ENCODE data around the gene NT5DC4. TPM values are rescaled to one million over a fixed set of nuclear protein-coding genes. Genes with fewer than 3 reads are reported as not detected.

NT5DC4 gene
- total RNA-seq, 1 experiment from 2014 or later: 0.04 TPM

DNA sequence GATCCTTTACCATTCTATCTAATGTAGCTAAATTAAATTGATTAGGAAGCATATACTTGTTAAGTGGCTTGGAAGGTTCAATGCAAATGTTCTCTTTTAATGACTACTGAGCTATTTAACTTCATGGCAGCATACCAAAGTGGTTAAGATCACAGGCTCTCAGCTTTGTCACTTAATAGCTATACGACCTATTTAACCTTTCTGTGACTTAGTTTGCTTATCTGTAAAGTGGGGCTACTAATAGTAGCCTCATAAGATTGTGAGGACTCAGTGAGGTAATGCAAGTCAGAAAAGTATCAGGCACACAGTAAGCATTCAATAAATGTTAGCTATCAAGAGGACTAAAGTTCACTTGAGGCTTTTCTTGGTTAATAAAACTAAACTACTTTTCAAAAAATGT, 39.3 kb downstream of the NT5DC4 start:
- TF ChIP-seq EZH2 (IDR thresholded peaks at IDR 0.05; ENCODE audit: low read length, unreplicated experiment) (no peak), EZH2phosphoT487 (IDR thresholded peaks at IDR 0.05; ENCODE audit: borderline replicate concordance, low read length) (no peak), CTCF (conservative IDR thresholded peaks at IDR 0.05; ENCODE audit: low read depth, low read length) (no peak)
- H2AFZ ChIP-seq (ENCODE audit: low read length): no peak overlapping the region
- peaks cover 25% of the 10 kb centered on the region for H3K4me1 ChIP-seq (ENCODE audit: insufficient read depth, low read length)
- ChIA-PET CTCF (no interaction called here), POLR2A (ENCODE audit: unreplicated experiment) (no interaction called here)
- H3K36me3 ChIP-seq (ENCODE audit: low read depth, low read length): peaks cover 64% of the 10 kb centered on the region
- no peaks in the 10 kb centered on the region for H3K9me3 ChIP-seq (ENCODE audit: low read length)
- H3K9ac ChIP-seq (ENCODE audit: low read length): no peak overlapping the region
- no TSS peak for BruUV-seq (replicated peaks)
- DNase-seq (no peak), ATAC-seq (no peak)
- peaks cover 80% of the 10 kb centered on the region for H3K79me2 ChIP-seq (ENCODE audit: low read length)
- no peak overlapping the region for H3K4me2 ChIP-seq (ENCODE audit: low read length)
- no peaks in the 10 kb centered on the region for H3K27me3 ChIP-seq (ENCODE audit: low read length)
- H3K4me3 ChIP-seq (ENCODE audit: low read length): no peak overlapping the region
- no peaks in the 10 kb centered on the region for H3K9me2 ChIP-seq (replicated peaks; ENCODE audit: low read length)
- H3K27ac ChIP-seq (ENCODE audit: low read length): no peak overlapping the region
- H4K20me1 ChIP-seq (ENCODE audit: low read length): no peaks in the 10 kb centered on the region
- intact Hi-C loops (cut with micrococcal nuclease): no loop called here
- H3F3A ChIP-seq (ENCODE audit: low read length, unreplicated experiment): no peaks in the 10 kb centered on the region

DNA sequence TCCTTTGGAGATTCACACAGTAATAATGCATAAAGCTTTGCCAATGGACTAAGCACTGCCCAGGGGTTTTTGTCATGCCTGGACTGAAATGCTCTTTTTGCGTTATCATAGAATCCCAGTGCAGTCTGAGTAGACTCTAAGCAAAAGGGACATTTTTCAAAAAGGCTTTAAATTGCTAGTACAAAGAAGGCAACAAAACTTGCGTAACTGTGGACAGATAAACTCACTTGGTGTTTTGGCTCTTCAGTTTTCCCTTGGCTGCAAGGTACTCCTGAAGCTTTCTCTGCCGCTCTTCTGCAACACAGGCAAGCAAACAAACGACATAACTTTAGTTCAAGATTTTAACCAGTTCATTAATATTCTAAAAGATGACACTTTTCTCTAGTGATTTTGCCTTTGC, 41.5 kb downstream of the NT5DC4 start:
- no peaks in the 10 kb centered on the region for H3K9me2 ChIP-seq (replicated peaks; ENCODE audit: low read length)
- H3K79me2 ChIP-seq (ENCODE audit: low read length): peaks cover 64% of the 10 kb centered on the region
- H3K27me3 ChIP-seq (ENCODE audit: low read length): no peaks in the 10 kb centered on the region
- DNase-seq: no peak
- BruUV-seq (replicated peaks): no TSS peak
- H2AFZ ChIP-seq (ENCODE audit: low read length): no peak overlapping the region
- intact Hi-C loops (cut with micrococcal nuclease): no loop called here
- peak overlapping the region; percentile 92; the same call in 1 of the 2 replicates for H3K4me3 ChIP-seq (ENCODE audit: low read length)
- no peak overlapping the region for H3K9ac ChIP-seq (ENCODE audit: low read length)
- no peak overlapping the region for H3K27ac ChIP-seq (ENCODE audit: low read length)
- POLR2A ChIA-PET (ENCODE audit: unreplicated experiment): no interaction called here
- H4K20me1 ChIP-seq (ENCODE audit: low read length): no peaks in the 10 kb centered on the region
- no peak for ATAC-seq
- peak overlapping the region; percentile 92 for H3K4me2 ChIP-seq (ENCODE audit: low read length)
- H3K36me3 ChIP-seq (ENCODE audit: low read depth, low read length): peaks cover 43% of the 10 kb centered on the region
- CTCF ChIA-PET: no interaction called here
- TF ChIP-seq EZH2 (IDR thresholded peaks at IDR 0.05; ENCODE audit: low read length, unreplicated experiment) (no peak), EZH2phosphoT487 (IDR thresholded peaks at IDR 0.05; ENCODE audit: borderline replicate concordance, low read length) (no peak), CTCF (conservative IDR thresholded peaks at IDR 0.05; ENCODE audit: low read depth, low read length) (no peak)
- H3F3A ChIP-seq (ENCODE audit: low read length, unreplicated experiment): no peaks in the 10 kb centered on the region
- H3K4me1 ChIP-seq (ENCODE audit: insufficient read depth, low read length): peaks cover 29% of the 10 kb centered on the region
- no peaks in the 10 kb centered on the region for H3K9me3 ChIP-seq (ENCODE audit: low read length)

All from PC-3 (cell line).